ENCODE results near the gene CIT. TPM values are rescaled to one million over a fixed set of nuclear protein-coding genes. Genes with fewer than 3 reads are reported as not detected.
"Not testable (repeated sequence)": the region's sequence is repeated elsewhere in the genome, so short reads cannot be mapped to it uniquely, and the experiment has no call there.

The CIT gene
- total RNA-seq, 2 experiments from 2014 or later, result 82.9 to 124 TPM

DNA sequence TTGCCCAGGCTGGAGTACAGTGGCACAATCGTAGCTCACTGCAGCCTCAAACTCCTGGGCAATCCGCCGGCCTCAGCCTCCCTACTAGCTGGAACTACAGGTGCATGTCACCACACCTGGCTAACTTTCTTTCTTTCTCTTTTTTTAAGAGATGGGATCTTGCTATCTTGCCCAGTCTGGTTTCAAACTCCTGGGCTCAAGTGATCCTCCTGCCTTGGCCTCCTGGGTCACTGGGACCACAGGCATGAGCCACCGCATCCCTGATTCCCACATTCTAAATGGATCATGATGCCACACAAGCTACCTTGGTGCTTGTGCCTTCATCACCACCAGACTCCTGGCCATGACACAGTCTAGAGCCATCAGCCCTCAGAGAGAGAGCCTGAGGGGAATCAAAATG, 165.4 kb downstream of the CIT start:
- H3K27ac Mint-ChIP-seq, result no peak overlapping the region
- peaks cover 76% of the 10 kb centered on the region for H3K36me3 Mint-ChIP-seq
- no peaks in the 10 kb centered on the region for H3K27me3 Mint-ChIP-seq
- no peaks in the 10 kb centered on the region for H3K4me1 Mint-ChIP-seq
- H3K4me3 Mint-ChIP-seq, result no peak overlapping the region
- CTCF ChIA-PET, result no interaction called here
- ATAC-seq, result no peak
- no peak for DNase-seq
- no peaks in the 10 kb centered on the region for H3K9me3 Mint-ChIP-seq (ENCODE audit: low read depth)

DNA sequence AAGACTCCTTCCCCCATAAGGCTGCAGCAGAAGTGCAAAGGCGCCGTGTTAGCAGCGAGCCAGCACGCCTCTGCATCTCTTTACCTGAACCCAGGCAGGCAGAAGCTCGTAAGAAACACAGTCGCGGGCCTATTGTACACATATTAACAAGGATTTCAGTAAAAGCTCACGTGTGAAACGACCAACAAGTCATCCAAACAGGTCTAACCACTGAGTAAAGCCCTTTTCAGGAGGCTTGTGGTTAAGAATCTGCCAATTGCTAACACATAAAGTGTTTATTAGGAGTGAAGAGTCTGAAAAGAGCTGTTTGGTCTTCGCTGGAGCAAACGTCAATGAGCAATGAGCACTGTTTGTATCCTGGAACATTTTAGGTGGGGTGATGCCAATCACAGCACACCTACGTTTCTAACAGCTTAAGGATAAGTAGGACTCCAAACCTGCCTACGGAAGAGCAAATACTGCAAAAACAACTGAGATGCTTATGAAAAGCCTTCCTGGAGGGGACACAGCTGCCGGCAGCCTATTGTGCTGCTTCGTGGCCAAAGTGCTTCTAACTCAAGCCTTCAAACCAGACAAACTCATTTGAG, 166.1 kb downstream of the CIT start:
- Mint-ChIP-seq H3K27me3 (no peaks in the 10 kb centered on the region), H3K27ac (no peak overlapping the region), H3K9me3 (ENCODE audit: low read depth) (no peaks in the 10 kb centered on the region), H3K4me1 (no peaks in the 10 kb centered on the region), H3K36me3 (peaks cover 75% of the 10 kb centered on the region), H3K4me3 (no peak overlapping the region)
- no peak for DNase-seq
- CTCF ChIA-PET, result interaction anchor here (1.2 kb wide), 1 partner anchor 16 kb away, joined by 3 read pairs; no protein-coding TSS in a partner anchor
- ATAC-seq, result no peak

DNA sequence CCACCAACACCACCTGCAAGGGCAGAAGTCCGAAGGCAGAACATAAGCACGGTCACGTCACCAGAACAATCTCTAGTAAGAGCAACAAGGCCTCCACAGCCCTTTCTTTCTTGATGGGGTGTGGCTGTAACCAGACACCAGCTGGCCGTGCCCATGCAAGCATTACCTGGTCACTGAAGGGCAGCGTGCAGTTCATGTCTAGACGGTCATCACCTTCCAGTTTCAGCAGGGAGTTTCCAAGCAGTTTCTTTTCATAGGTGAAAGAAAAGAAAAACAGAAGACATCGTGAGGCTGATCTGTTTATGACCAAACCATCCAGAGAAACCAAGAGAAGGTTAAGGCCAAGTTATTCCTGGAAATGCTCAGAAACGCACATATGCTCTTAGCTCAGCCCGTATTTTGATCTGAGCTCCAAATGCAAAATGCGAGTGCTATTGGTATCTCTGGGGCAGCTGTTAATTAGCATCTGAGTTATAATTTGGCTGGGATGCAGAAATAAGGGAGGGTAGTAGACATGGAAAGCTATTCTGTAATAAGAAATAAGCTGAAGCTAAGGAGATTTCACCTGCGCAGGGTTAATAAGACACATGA, 166.7 kb downstream of the CIT start:
- Mint-ChIP-seq H3K27ac (no peak overlapping the region), H3K27me3 (no peaks in the 10 kb centered on the region), H3K4me1 (no peaks in the 10 kb centered on the region), H3K4me3 (no peak overlapping the region), H3K36me3 (peaks cover 70% of the 10 kb centered on the region), H3K9me3 (ENCODE audit: low read depth) (no peaks in the 10 kb centered on the region)
- CTCF ChIA-PET, result interaction anchor here (1.2 kb wide), 1 partner anchor 16 kb away, joined by 3 read pairs; no protein-coding TSS in a partner anchor
- ATAC-seq, result no peak
- DNase-seq, result no peak

DNA sequence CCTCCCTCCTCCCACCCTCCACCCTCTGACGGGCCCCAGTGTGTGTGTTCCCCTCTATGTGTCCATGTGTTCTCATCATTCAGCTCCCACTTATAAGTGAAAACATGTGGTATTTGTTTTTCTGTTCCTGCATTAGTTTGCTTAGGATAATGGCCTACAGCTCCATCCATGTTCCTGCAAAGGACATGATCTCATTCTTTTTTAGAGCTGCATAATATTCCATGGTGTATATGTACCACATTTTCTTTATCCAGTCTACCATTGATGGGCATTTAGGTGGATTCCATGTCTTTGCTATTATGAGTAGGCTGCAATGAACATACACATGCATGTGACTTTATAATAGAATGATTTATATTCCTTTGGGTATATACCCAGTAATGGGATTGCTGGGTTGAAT, 170.7 kb downstream of the CIT start:
- DNase-seq; ATAC-seq; H3K4me1 Mint-ChIP-seq; H3K27ac Mint-ChIP-seq; H3K4me3 Mint-ChIP-seq; CTCF ChIA-PET; H3K27me3 Mint-ChIP-seq; H3K9me3 Mint-ChIP-seq (ENCODE audit: low read depth): not testable (repeated sequence)
- peaks cover 47% of the 10 kb centered on the region for H3K36me3 Mint-ChIP-seq

DNA sequence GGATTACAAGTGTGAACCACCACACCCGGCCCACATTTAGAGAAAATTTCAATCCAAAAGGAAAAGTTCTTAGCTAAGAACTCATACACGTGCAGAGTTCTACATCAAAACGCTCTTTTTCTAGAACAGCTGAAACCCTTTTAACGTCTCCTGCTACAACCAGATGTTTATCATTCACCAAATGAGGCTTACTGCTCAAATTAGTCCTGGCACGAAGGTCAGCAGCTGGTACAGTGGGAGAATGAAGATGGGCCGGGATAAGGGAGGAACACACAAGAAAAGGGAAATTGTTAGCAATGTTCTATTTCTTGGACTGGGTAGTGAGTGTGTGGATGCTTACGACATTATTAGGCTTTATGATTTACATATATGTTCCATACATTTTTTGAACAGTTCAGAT, 171.9 kb downstream of the CIT start:
- Mint-ChIP-seq H3K27ac (no peak overlapping the region), H3K4me3 (no peak overlapping the region), H3K4me1 (no peaks in the 10 kb centered on the region), H3K9me3 (ENCODE audit: low read depth) (no peaks in the 10 kb centered on the region), H3K36me3 (peaks cover 49% of the 10 kb centered on the region), H3K27me3 (no peaks in the 10 kb centered on the region)
- no peak for DNase-seq
- CTCF ChIA-PET, result no interaction called here
- ATAC-seq, result no peak

DNA sequence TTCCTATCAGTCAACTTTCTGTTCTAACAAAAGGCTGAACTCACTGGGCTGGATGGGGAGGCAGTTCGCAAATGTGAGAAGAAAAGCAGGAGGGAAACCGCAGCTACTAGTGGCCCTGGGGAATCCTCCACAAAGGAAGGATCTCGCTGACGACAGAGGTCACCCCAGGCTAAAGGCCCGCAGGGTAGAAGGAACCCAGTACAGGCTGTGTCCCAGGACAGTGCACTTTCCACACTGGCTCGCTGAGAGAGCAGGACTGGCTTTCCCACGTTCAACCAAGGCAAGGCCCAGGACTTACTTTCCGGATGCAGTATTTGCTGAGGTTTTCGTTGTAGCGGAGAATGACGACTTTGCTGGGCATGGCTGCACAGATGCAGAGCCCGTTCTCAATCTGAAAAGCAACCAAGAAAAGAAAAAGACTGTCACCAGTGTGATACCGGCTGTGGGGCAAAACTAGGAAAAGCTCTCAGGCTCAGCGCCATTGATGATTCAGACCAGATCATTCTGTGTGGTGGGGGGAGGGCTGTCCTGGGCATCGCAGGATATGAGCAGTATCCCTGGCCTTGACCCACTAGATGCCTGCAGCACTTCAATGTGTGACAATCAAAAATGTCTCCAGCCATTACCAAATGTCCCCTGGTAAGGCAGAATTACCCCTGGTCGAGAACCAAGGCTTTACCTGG, 172.9 kb downstream of the CIT start:
- no peaks in the 10 kb centered on the region for H3K27me3 Mint-ChIP-seq

DNA sequence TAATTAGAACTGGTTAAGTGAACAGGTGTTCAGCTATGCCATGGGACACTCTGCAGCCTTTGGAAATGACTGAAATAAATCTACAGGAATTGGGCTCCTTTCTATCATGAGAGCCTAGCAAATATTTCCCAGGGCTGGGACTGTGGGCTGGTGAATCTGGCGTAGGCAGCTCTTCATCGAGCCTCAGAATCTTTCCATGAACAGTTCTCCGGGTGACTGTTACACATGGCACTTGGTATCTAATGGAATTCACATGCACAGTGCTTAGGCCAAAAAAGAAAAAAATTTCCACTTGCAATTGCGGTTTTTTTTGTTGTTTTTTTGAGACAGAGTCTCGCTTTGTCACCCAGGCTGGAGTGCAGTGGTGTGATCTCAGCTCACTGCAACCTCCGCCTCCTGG, 177.0 kb downstream of the CIT start:
- Mint-ChIP-seq H3K36me3 (peaks cover 34% of the 10 kb centered on the region), H3K27me3 (no peaks in the 10 kb centered on the region), H3K4me1 (no peaks in the 10 kb centered on the region), H3K9me3 (ENCODE audit: low read depth) (no peaks in the 10 kb centered on the region), H3K27ac (no peak overlapping the region), H3K4me3 (no peak overlapping the region)
- ATAC-seq, result no peak
- no peak for DNase-seq
- CTCF ChIA-PET, result interaction anchor here (1.6 kb wide), 1 partner anchor 32 kb away, joined by 4 read pairs; the partner anchor contains the start of gene PRKAB1

More for the DNA sequence above, 172.9 kb downstream of the CIT start:
- DNase-seq (no peak), ATAC-seq (no peak)
- H3K27ac Mint-ChIP-seq, result no peak overlapping the region
- CTCF ChIA-PET, result no interaction called here
- no peaks in the 10 kb centered on the region for H3K9me3 Mint-ChIP-seq (ENCODE audit: low read depth)
- no peaks in the 10 kb centered on the region for H3K4me1 Mint-ChIP-seq
- no peak overlapping the region for H3K4me3 Mint-ChIP-seq
- H3K36me3 Mint-ChIP-seq, result peaks cover 46% of the 10 kb centered on the region

DNA sequence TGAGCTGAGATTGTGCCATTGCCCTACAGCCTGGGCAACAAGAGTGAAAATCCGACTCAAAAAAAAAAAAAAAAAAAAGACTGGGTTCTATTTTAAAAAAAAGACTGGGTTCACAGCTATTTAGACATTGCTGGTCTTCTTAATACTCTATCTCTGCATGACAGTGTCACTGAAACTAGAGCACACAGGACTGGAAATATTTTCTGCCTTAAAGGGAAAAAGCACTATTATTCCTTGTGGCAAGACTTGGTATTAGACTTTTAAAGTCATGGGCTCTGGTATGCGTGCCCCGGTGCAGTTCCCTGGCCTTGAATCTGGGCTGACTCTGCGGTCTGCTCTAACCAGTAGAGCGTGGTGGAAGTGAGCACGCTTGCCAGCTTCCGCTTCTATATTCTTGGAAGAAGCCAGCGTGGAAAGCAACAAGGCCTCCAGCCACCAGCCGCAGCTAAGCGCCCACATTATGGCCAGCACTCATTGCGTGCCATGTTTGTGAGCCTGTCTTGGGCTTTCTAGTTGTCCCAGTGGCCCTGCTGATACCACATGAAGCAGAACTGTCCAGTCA, 177.8 kb downstream of the CIT start:
- H3K27ac Mint-ChIP-seq, result no peak overlapping the region
- H3K36me3 Mint-ChIP-seq, result peaks cover 30% of the 10 kb centered on the region
- CTCF ChIA-PET, result interaction anchor here (1.6 kb wide), 1 partner anchor 31 kb away, joined by 4 read pairs; the partner anchor contains the start of gene PRKAB1
- H3K4me3 Mint-ChIP-seq, result no peak overlapping the region
- H3K27me3 Mint-ChIP-seq, result no peaks in the 10 kb centered on the region
- DNase-seq, result no peak
- ATAC-seq, result no peak
- H3K4me1 Mint-ChIP-seq, result no peaks in the 10 kb centered on the region
- H3K9me3 Mint-ChIP-seq (ENCODE audit: low read depth), result no peaks in the 10 kb centered on the region

DNA sequence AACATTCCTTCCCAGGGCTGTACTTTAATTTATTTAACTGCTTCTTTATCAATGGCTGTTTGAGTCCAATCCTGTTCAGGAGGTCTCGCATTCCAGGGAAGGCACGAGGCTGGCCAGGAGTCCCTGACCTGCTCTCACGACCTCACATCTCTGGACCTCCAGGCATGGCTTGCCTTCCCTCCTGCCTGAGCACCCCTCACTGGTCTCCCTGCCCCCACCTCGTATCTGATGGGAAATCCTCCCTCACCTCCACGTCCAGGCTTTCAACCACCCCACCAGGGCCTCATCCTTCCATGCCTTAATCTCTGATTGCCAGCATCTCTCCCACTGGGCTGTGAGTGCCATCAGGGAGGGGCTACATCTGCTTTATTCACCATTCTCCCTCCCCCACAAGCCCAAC, 180.2 kb downstream of the CIT start:
- CTCF ChIA-PET, result no interaction called here
- Mint-ChIP-seq H3K9me3 (ENCODE audit: low read depth) (no peaks in the 10 kb centered on the region), H3K27me3 (no peaks in the 10 kb centered on the region), H3K4me1 (no peaks in the 10 kb centered on the region), H3K27ac (no peak overlapping the region), H3K36me3 (peaks cover 27% of the 10 kb centered on the region), H3K4me3 (no peak overlapping the region)
- no peak for DNase-seq
- ATAC-seq, result no peak

DNA sequence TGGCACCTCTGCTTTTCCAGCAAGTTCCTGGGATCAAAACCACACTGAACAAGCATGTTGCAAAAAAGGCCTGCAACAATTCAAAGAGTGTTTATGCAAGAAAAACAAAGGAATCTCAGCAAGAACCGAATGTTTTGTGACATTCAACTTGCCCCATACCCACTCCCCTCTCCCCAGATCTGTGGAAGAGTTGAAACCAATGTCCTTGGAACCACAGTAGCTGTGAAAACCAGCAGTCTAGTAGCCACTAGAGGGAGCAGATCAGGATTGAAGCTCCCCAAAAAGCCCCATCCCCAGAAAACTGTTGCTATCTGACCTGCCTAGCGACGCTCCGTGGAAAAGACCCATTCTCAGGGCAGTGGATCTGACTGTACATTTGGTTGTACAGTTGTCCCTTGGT, 182.1 kb downstream of the CIT start:
- H3K4me1 Mint-ChIP-seq, result no peaks in the 10 kb centered on the region
- H3K27me3 Mint-ChIP-seq, result no peaks in the 10 kb centered on the region
- no peak for DNase-seq
- ATAC-seq, result no peak
- H3K36me3 Mint-ChIP-seq, result peaks cover 21% of the 10 kb centered on the region
- no peak overlapping the region for H3K27ac Mint-ChIP-seq
- CTCF ChIA-PET, result interaction anchor here (0.7 to 1.6 kb wide), 2 partner anchors 12 to 244 kb away, joined by 3 read pairs; no protein-coding TSS in a partner anchor
- H3K9me3 Mint-ChIP-seq (ENCODE audit: low read depth), result no peaks in the 10 kb centered on the region
- H3K4me3 Mint-ChIP-seq, result no peak overlapping the region

DNA sequence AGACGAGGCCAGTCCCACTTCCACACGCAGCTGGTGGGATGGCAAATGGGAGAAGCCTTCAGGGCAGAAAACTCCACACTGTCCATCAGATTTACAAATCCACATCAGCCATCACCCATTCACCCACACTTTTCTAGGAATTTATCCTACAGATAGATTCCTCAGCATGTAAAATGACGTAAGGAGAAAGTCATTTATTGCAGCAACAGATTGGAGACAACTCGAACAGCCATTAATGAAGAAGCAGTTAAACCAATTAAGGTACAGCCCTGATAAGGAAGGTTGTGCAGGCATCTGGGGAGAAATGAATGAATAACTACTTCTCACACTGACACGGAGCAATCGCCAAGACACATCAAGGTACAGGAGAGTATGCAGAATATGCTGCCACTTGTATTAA, 183.0 kb downstream of the CIT start:
- peaks cover 19% of the 10 kb centered on the region for H3K36me3 Mint-ChIP-seq

DNA sequence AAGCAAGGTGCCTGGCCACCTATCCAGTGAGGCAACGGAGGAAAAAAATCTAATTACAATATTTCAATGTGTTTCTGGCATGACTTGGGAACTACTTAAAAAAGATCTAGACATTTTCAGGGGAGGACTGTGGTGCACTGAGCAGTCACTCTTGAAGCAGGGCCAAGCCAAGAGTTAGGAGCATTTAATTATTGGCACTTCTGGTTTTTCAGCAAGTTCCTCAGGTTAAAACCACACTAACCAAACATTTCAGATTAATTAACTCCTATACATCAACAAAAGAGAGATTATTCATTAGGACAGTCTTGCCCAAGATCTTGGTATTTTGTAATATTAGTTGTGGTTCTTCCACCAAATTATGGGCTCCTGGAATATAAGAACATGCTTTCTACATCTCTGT, 183.6 kb downstream of the CIT start:
- H3K27me3 Mint-ChIP-seq, result no peaks in the 10 kb centered on the region

More for the DNA sequence above, 183.0 kb downstream of the CIT start:
- H3K4me3 Mint-ChIP-seq, result no peak overlapping the region
- H3K4me1 Mint-ChIP-seq, result no peaks in the 10 kb centered on the region
- no peak for ATAC-seq
- H3K9me3 Mint-ChIP-seq (ENCODE audit: low read depth), result no peaks in the 10 kb centered on the region
- H3K27ac Mint-ChIP-seq, result no peak overlapping the region
- H3K27me3 Mint-ChIP-seq, result no peaks in the 10 kb centered on the region
- DNase-seq, result no peak
- CTCF ChIA-PET, result no interaction called here

DNA sequence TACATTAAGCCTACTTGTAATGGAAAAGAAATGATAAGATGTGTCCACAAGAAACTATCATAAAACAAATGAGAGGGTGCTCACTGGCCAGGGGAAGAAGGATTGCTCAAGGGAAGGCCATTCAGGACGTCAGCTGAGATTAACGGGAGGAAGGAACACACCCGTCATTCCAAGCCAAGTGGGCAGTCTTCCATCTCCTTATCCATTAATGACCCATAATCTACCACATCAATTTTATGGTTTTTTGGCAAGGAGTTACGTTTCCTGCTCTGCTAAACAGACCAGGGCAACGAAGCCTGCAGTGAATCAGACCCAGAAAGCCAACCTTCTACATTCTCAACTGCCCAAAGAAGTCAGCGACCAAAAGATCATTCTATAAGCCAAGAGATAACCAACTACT, 184.1 kb downstream of the CIT start:
- Mint-ChIP-seq H3K4me3 (no peak overlapping the region), H3K9me3 (ENCODE audit: low read depth) (no peaks in the 10 kb centered on the region), H3K27me3 (no peaks in the 10 kb centered on the region), H3K4me1 (no peaks in the 10 kb centered on the region), H3K36me3 (peaks cover 19% of the 10 kb centered on the region), H3K27ac (no peak overlapping the region)
- CTCF ChIA-PET, result no interaction called here
- ATAC-seq, result no peak
- DNase-seq, result no peak

More for the DNA sequence above, 183.6 kb downstream of the CIT start:
- ATAC-seq (no peak), DNase-seq (no peak)
- H3K9me3 Mint-ChIP-seq (ENCODE audit: low read depth), result no peaks in the 10 kb centered on the region
- CTCF ChIA-PET, result no interaction called here
- H3K4me3 Mint-ChIP-seq, result no peak overlapping the region
- no peak overlapping the region for H3K27ac Mint-ChIP-seq
- peaks cover 19% of the 10 kb centered on the region for H3K36me3 Mint-ChIP-seq
- H3K4me1 Mint-ChIP-seq, result no peaks in the 10 kb centered on the region

DNA sequence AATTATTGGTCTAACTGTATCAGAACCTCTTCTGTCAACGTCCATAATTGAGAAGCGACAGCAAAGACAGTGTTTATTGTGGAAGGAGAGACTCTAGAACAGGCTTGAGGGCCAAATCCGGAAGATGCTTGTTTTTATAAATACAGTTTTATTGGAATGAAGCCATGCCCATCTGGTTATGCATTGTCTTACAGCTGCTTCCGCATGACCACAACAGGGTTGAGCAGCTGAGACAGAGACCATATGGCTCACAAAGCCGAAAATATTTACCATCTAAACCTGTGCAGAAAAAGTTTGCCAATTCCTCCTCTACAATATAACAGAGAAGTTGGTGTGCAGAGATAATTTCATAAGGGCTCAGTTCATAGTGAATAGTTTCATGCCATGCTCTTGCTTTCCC, 184.7 kb downstream of the CIT start:
- H3K4me3 Mint-ChIP-seq, result no peak overlapping the region
- CTCF ChIA-PET, result no interaction called here
- H3K36me3 Mint-ChIP-seq, result peaks cover 17% of the 10 kb centered on the region

More for the DNA sequence above, 184.7 kb downstream of the CIT start:
- Mint-ChIP-seq H3K27me3 (no peaks in the 10 kb centered on the region), H3K27ac (no peak overlapping the region), H3K9me3 (ENCODE audit: low read depth) (no peaks in the 10 kb centered on the region), H3K4me1 (no peaks in the 10 kb centered on the region)
- DNase-seq (no peak), ATAC-seq (no peak)
